Measurements from ENCODE around the gene PLAC8. TPM values are rescaled to one million over a fixed set of nuclear protein-coding genes. Genes with fewer than 3 reads are reported as not detected.

The PLAC8 gene
- total and polyA plus RNA-seq, 2 of the 8 experiments (the other 6 are each of a cell fraction or from before 2014, with no cell fraction given), result 0.98 to 1.1 TPM

- Histone ChIP-seq H2BK12ac (ENCODE audit: low read depth, low read length) (no peak overlapping the region), H2AK5ac (ENCODE audit: low read depth, low read length) (no peak overlapping the region), H3K4me1 (replicated peaks in 1 of 4; ENCODE audit: control insufficient read depth in 3 of 4, insufficient read depth in 4 of 4, low read length in 3 of 4) (no peaks in the 10 kb centered on the region), H3K36me3 (ENCODE audit: control insufficient read depth in 2 of 4, insufficient read depth in 4 of 4, low read length in 3 of 4) (peaks cover 0 to 4% (median 1%) of the 10 kb centered on the region in 4 experiments; a peak in 4 of 8 replicates), H3K56ac (replicated peaks; ENCODE audit: insufficient read length, low read depth, low read length) (no peak overlapping the region), H4K8ac (ENCODE audit: extremely low read depth, insufficient read depth, low read length) (no peak overlapping the region), H2AFZ (ENCODE audit: low read length) (no peak overlapping the region), H3K79me2 (ENCODE audit: control insufficient read depth in 1 of 2, insufficient read depth in 2 of 2, low read length in 2 of 2) (no peaks in the 10 kb centered on the region), H2BK5ac (ENCODE audit: low read depth, low read length) (no peak overlapping the region), H4K20me1 (replicated peaks in 1 of 2; ENCODE audit: control insufficient read depth in 1 of 2, insufficient read depth in 2 of 2, low read length in 2 of 2) (no peaks in the 10 kb centered on the region), H2BK15ac (ENCODE audit: low read length) (no peak overlapping the region), H2BK120ac (replicated peaks; ENCODE audit: low read depth, low read length) (no peak overlapping the region), H3K14ac (ENCODE audit: insufficient read length) (no peak overlapping the region), H3K9me3 (ENCODE audit: insufficient read depth in 2 of 2, low read depth in 1 of 2, low read length in 1 of 2) (no peaks in the 10 kb centered on the region), H3K4me2 (ENCODE audit: insufficient read depth in 1 of 2, low read depth in 2 of 2, low read length in 2 of 2) (no peak overlapping the region), H2BK20ac (ENCODE audit: low read length) (no peak overlapping the region), H4K91ac (replicated peaks; ENCODE audit: insufficient read length, low read length) (no peak overlapping the region), H3K27ac (ENCODE audit: low read depth, low read length) (no peak overlapping the region), H3K9ac (replicated peaks in 1 of 4; ENCODE audit: extremely low read depth in 1 of 4, low read depth in 3 of 4, low read length in 3 of 4) (no peak overlapping the region), H3K18ac (ENCODE audit: extremely low read depth, low read length) (no peak overlapping the region), H3K23me2 (ENCODE audit: low read depth, low read length) (no peaks in the 10 kb centered on the region), H3K79me1 (ENCODE audit: low read depth, low read length) (no peaks in the 10 kb centered on the region), H3K27me3 (replicated peaks in 1 of 4; ENCODE audit: control insufficient read depth in 3 of 4, extremely low read depth in 1 of 4, insufficient read depth in 3 of 4, low read length in 3 of 4) (no peaks in the 10 kb centered on the region; a peak in 1 of 7 replicates), H3K23ac (ENCODE audit: insufficient read length) (no peak overlapping the region), H3K4ac (replicated peaks; ENCODE audit: insufficient read length, low read depth, low read length) (no peak overlapping the region), H3K4me3 (ENCODE audit: extremely low read depth in 1 of 4, insufficient read depth in 2 of 4, low read depth in 3 of 4, low read length in 4 of 4) (no peak overlapping the region), H4K5ac (ENCODE audit: insufficient read length, low read depth, low read length) (no peak overlapping the region)
- POLR2A ChIA-PET (ENCODE audit: partially characterized antibody), result no interaction called here
- DNase-seq (ENCODE audit: low read depth in 1 of 2, low spot score in 2 of 2) (no peak), FAIRE-seq (no peak)
- 91% methylated on average over 6 of the region's 6 CpGs; no CpG with 5 or more reads in 1 of the 2 experiments for WGBS, 2 experiments (ENCODE audit: extremely low coverage in 1 of 2, insufficient coverage in 1 of 2, insufficient read length in 1 of 2, insufficient replicate concordance in 2 of 2, low coverage in 1 of 2, low lambda C conversion rate in 2 of 2, missing lambda C conversion rate in 1 of 2)
- CTCF ChIA-PET (ENCODE audit: partially characterized antibody), result interaction anchor here (1.2 to 1.3 kb wide), 2 partner anchors 12 to 18 kb away, joined by 3 to 5 read pairs; no protein-coding TSS in a partner anchor
- no peak for TF ChIP-seq NRF1 (IDR thresholded peaks at IDR 0.05; ENCODE audit: low read depth, low read length)
- TF ChIP-seq SUZ12 (IDR thresholded peaks at IDR 0.05; ENCODE audit: low read length), result no peak
- no peak for TF ChIP-seq CTCF (IDR thresholded peaks at IDR 0.05; ENCODE audit: control extremely low read depth in 1 of 3, insufficient read depth in 1 of 3, low read depth in 1 of 3, low read length in 3 of 3)
- TF ChIP-seq, protein P1, sequence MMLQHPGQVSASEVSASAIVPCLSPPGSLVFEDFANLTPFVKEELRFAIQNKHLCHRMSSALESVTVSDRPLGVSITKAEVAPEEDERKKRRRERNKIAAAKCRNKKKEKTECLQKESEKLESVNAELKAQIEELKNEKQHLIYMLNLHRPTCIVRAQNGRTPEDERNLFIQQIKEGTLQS (IDR thresholded peaks at IDR 0.05; ENCODE audit: insufficient read depth, low read depth, low read length), result no peak
- TF ChIP-seq TBP (IDR thresholded peaks at IDR 0.05; ENCODE audit: low read depth, low read length), result no peak
- no peak for TF ChIP-seq GABPA (IDR thresholded peaks at IDR 0.05; ENCODE audit: borderline replicate concordance, insufficient read depth, low read length)
- TF ChIP-seq TCF12 (IDR thresholded peaks at IDR 0.05; ENCODE audit: low read depth, low read length), result no peak
- TF ChIP-seq HDAC6 (IDR thresholded peaks at IDR 0.05; ENCODE audit: low read depth, low read length), result no peak
- no peak for TF ChIP-seq CREB1 (IDR thresholded peaks at IDR 0.05)
- no peak for TF ChIP-seq SP1 (IDR thresholded peaks at IDR 0.05; ENCODE audit: low read depth, low read length)
- no peak for TF ChIP-seq KDM4A (IDR thresholded peaks at IDR 0.05; ENCODE audit: low read depth, low read length, severe bottlenecking)
- no peak for TF ChIP-seq ZNF274 (IDR thresholded peaks at IDR 0.05; ENCODE audit: borderline replicate concordance, extremely low read depth, low read length)
These were observed 34.0 kb downstream of the PLAC8 start for GRCh38 chr4:83080561-83080960.
